Adipocyte (in vitro differentiated cells): ENCODE results near the gene OSBPL5.
"Not testable (repeated sequence)": the region's sequence is repeated elsewhere in the genome, so short reads cannot be mapped to it uniquely, and the experiment has no call there.

Experiments
- DNase-seq: peaks from one replicate; pipeline ENCODE4 v3.0.0-alpha.2; 2015; ENCODE audit warnings: low read depth
- H3K27me3 ChIP-seq: replicated peaks from 2 replicates; pipeline ENCODE4 v1.7.0; 2013; ENCODE audit warnings: mild to moderate bottlenecking, low read length, moderate library complexity; ENCODE audit not compliant: control insufficient read depth, insufficient read depth
- H3K36me3 ChIP-seq: 2 replicates; pipeline ENCODE4 v1.7.0; 2013; ENCODE audit warnings: low read length, mild to moderate bottlenecking, moderate library complexity; ENCODE audit not compliant: control insufficient read depth, insufficient read depth, severe bottlenecking
- H3K4me1 ChIP-seq: 2 replicates; pipeline ENCODE4 v1.7.0; 2013; ENCODE audit warnings: mild to moderate bottlenecking, low read length, moderate library complexity; ENCODE audit not compliant: control insufficient read depth, insufficient read depth
- H3K4me3 ChIP-seq: 2 replicates; pipeline ENCODE4 v1.7.0; 2013; ENCODE audit warnings: mild to moderate bottlenecking, low read length, moderate library complexity
- H3K9ac ChIP-seq: 2 replicates; pipeline ENCODE4 v1.7.0; 2013; ENCODE audit warnings: mild to moderate bottlenecking, low read length, moderate library complexity
- H3K9me3 ChIP-seq: 2 replicates; pipeline ENCODE4 v1.7.0; 2013; ENCODE audit warnings: mild to moderate bottlenecking, low read length, moderate library complexity; ENCODE audit not compliant: control insufficient read depth

OSBPL5 gene

GRCh38 chr11:3119141-3119821 is 45.8 kb downstream of the OSBPL5 start:
- no peak for DNase-seq
- peaks cover 1% of the 10 kb centered on the region for H3K9me3 ChIP-seq
- no peaks in the 10 kb centered on the region for H3K27me3 ChIP-seq

GRCh38 chr11:3115321-3115720 is 49.8 kb downstream of the OSBPL5 start:
- H3K9me3 ChIP-seq = peaks cover 8% of the 10 kb centered on the region
- peak overlapping the region; percentile 2 for H3K9ac ChIP-seq
- H3K36me3 ChIP-seq = peaks cover 14% of the 10 kb centered on the region
- H3K4me3 ChIP-seq = no peak overlapping the region
- H3K27me3 ChIP-seq = no peaks in the 10 kb centered on the region
- peak; percentile 56 for DNase-seq
- H3K4me1 ChIP-seq = peaks cover 24% of the 10 kb centered on the region

More at GRCh38 chr11:3119141-3119821, 45.8 kb downstream of the OSBPL5 start:
- Histone ChIP-seq H3K9ac (no peak overlapping the region), H3K4me3 (no peak overlapping the region), H3K4me1 (peaks cover 30% of the 10 kb centered on the region), H3K36me3 (peaks cover 27% of the 10 kb centered on the region)

- not testable (repeated sequence) for H3K9me3 ChIP-seq, DNase-seq, H3K9ac ChIP-seq, H3K4me3 ChIP-seq, H3K36me3 ChIP-seq, H3K27me3 ChIP-seq
- H3K4me1 ChIP-seq = peaks cover 24% of the 10 kb centered on the region
These were observed 51.4 kb downstream of the OSBPL5 start for GRCh38 chr11:3113661-3114060.

GRCh38 chr11:3111919-3112690 is 53.0 kb downstream of the OSBPL5 start:
- Histone ChIP-seq H3K36me3 (peaks cover 18% of the 10 kb centered on the region), H3K9ac (peak overlapping the region; percentile 36), H3K9me3 (peaks cover 8% of the 10 kb centered on the region), H3K4me3 (no peak overlapping the region), H3K27me3 (no peaks in the 10 kb centered on the region), H3K4me1 (peaks cover 24% of the 10 kb centered on the region)
- peak; percentile 82 for DNase-seq

GRCh38 chr11:3111466-3111865 is 53.6 kb downstream of the OSBPL5 start:
- H3K36me3 ChIP-seq = peaks cover 19% of the 10 kb centered on the region
- H3K4me3 ChIP-seq = no peak overlapping the region
- no peaks in the 10 kb centered on the region for H3K27me3 ChIP-seq
- DNase-seq = no peak
- peaks cover 24% of the 10 kb centered on the region for H3K4me1 ChIP-seq
- peak overlapping the region; percentile 36 for H3K9ac ChIP-seq
- H3K9me3 ChIP-seq = peaks cover 8% of the 10 kb centered on the region

- H3K36me3 ChIP-seq = peaks cover 21% of the 10 kb centered on the region
- no peak overlapping the region for H3K9ac ChIP-seq
- no peaks in the 10 kb centered on the region for H3K27me3 ChIP-seq
- peak; percentile 46 for DNase-seq
- peaks cover 18% of the 10 kb centered on the region for H3K4me1 ChIP-seq
- H3K9me3 ChIP-seq = peaks cover 8% of the 10 kb centered on the region
- no peak overlapping the region for H3K4me3 ChIP-seq
These were observed 55.0 kb downstream of the OSBPL5 start for GRCh38 chr11:3109921-3110706.

GRCh38 chr11:3109434-3109833 is 55.7 kb downstream of the OSBPL5 start:
- Histone ChIP-seq H3K9me3 (peaks cover 8% of the 10 kb centered on the region), H3K4me3 (no peak overlapping the region), H3K36me3 (peaks cover 21% of the 10 kb centered on the region), H3K4me1 (peaks cover 14% of the 10 kb centered on the region), H3K27me3 (no peaks in the 10 kb centered on the region), H3K9ac (no peak overlapping the region)
- DNase-seq = no peak

GRCh38 chr11:3108183-3108721 is 56.9 kb downstream of the OSBPL5 start:
- DNase-seq = no peak
- H3K27me3 ChIP-seq = no peaks in the 10 kb centered on the region
- H3K9ac ChIP-seq = no peak overlapping the region
- H3K9me3 ChIP-seq = no peaks in the 10 kb centered on the region
- peaks cover 14% of the 10 kb centered on the region for H3K4me1 ChIP-seq
- H3K36me3 ChIP-seq = peaks cover 26% of the 10 kb centered on the region
- H3K4me3 ChIP-seq = no peak overlapping the region

- Histone ChIP-seq H3K4me1 (peaks cover 11% of the 10 kb centered on the region), H3K27me3 (no peaks in the 10 kb centered on the region), H3K9me3 (no peaks in the 10 kb centered on the region), H3K9ac (no peak overlapping the region), H3K4me3 (no peak overlapping the region), H3K36me3 (peaks cover 26% of the 10 kb centered on the region)
- DNase-seq = no peak
These were observed 57.4 kb downstream of the OSBPL5 start for GRCh38 chr11:3107608-3108182.

GRCh38 chr11:3106736-3107524 is 58.2 kb downstream of the OSBPL5 start:
- H3K36me3 ChIP-seq = peaks cover 26% of the 10 kb centered on the region
- no peak overlapping the region for H3K9ac ChIP-seq
- DNase-seq = no peak
- H3K4me1 ChIP-seq = peaks cover 6% of the 10 kb centered on the region
- no peaks in the 10 kb centered on the region for H3K9me3 ChIP-seq
- H3K4me3 ChIP-seq = no peak overlapping the region
- no peaks in the 10 kb centered on the region for H3K27me3 ChIP-seq
